ENCODE data around the gene TTC34.

TTC34 gene

GRCh38 chr1:2828586-2829250 is 27.2 kb upstream of the TTC34 start:
- no peak for DNase-seq

GRCh38 chr1:2826736-2827292 is 25.3 kb upstream of the TTC34 start:
- DNase-seq, result no peak

- DNase-seq, result no peak
Measured at GRCh38 chr1:2826316-2826715, 24.8 kb upstream of the TTC34 start.

GRCh38 chr1:2825487-2826189 is 24.1 kb upstream of the TTC34 start:
- no peak for DNase-seq

GRCh38 chr1:2824999-2825398 is 23.5 kb upstream of the TTC34 start:
- no peak for DNase-seq

GRCh38 chr1:2823921-2824610 is 22.6 kb upstream of the TTC34 start:
- DNase-seq, result no peak

- no peak for DNase-seq
Measured at GRCh38 chr1:2822621-2823145, 21.2 kb upstream of the TTC34 start.

GRCh38 chr1:2821966-2822620 is 20.6 kb upstream of the TTC34 start:
- peak; percentile 5 for DNase-seq

- no peak for DNase-seq
Measured at GRCh38 chr1:2821373-2821955, 20.0 kb upstream of the TTC34 start.

GRCh38 chr1:2820731-2821372 is 19.4 kb upstream of the TTC34 start:
- DNase-seq, result no peak

- no peak for DNase-seq
Measured at GRCh38 chr1:2819831-2820730, 18.6 kb upstream of the TTC34 start.

- DNase-seq, result no peak
Measured at GRCh38 chr1:2819429-2819828, 17.9 kb upstream of the TTC34 start.

GRCh38 chr1:2817784-2818564 is 16.5 kb upstream of the TTC34 start:
- DNase-seq, result no peak

GRCh38 chr1:2816786-2817185 is 15.3 kb upstream of the TTC34 start:
- DNase-seq, result no peak

GRCh38 chr1:2815551-2815950 is 14.1 kb upstream of the TTC34 start:
- DNase-seq, result no peak

- no peak for DNase-seq
Measured at GRCh38 chr1:2814511-2815075, 13.1 kb upstream of the TTC34 start.

GRCh38 chr1:2812939-2813653 is 11.6 kb upstream of the TTC34 start:
- no peak for DNase-seq

GRCh38 chr1:2812136-2812535 is 10.6 kb upstream of the TTC34 start:
- DNase-seq, result no peak

GRCh38 chr1:2811533-2811918 is 10.0 kb upstream of the TTC34 start:
- DNase-seq, result no peak

Data from activated T-cell treated with anti-CD3 and anti-CD28 coated beads for 4 hours (primary cell).